PFSK-1 (cell line): ENCODE measurements around the gene POU6F2.

Source experiments
- FOXP2 ChIP-seq: optimal IDR thresholded peaks from 2 replicates; pipeline ENCODE3; 2011; ENCODE audit warnings: borderline replicate concordance, control low read depth, inconsistent platforms; ENCODE audit not compliant: insufficient read depth; ENCODE audit errors: extremely low read length, extremely low read depth
- POLR2AphosphoS5 ChIP-seq: IDR thresholded peaks from 2 replicates; pipeline ENCODE4 v1.6.1; 2012; ENCODE audit warnings: low read depth, mild to moderate bottlenecking, control low read depth, low read length, moderate library complexity
- SIN3A ChIP-seq: IDR thresholded peaks from 2 replicates; pipeline ENCODE4 v1.6.1; 2012; ENCODE audit warnings: mild to moderate bottlenecking, low read length, moderate library complexity, borderline replicate concordance; ENCODE audit not compliant: insufficient read depth
- TAF1 ChIP-seq: IDR thresholded peaks from 2 replicates; pipeline ENCODE4 v1.6.1; 2012; ENCODE audit warnings: low read length, control low read depth, borderline replicate concordance; ENCODE audit not compliant: insufficient read depth
- TF ChIP-seq, protein P1 (sequence below), 2 experiments: IDR thresholded peaks; 2 replicates each; pipeline versions ENCODE4 v1.6.1 to v1.8.0; 2011 to 2012; ENCODE audit warnings: low read depth in 2 of 2, low read length in 2 of 2, control low read depth in 1 of 2, inconsistent platforms in 1 of 2, mild to moderate bottlenecking in 1 of 2, moderate library complexity in 1 of 2; ENCODE audit not compliant: insufficient read depth in 1 of 2

DNA sequence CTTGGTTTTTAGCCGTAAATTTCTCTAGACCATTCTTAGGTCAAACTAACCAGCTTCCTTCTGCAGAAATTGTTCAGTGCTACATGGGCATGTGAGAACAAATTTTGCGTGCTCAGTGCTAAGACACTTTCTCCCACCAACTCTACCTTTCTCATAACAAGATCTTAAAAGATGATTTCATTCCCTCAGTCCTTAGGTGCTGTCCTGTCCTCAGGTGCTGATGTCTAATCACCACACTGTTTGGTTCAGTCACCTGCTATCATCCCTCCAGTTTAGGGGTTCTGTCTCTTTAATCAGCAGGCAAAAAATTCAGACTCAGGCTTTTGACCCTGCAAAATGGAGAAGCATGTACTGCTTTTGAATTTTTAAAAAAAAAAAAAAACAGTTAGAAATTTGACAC lies 361.0 kb downstream of the POU6F2 start:
- TF ChIP-seq SIN3A (no peak), TAF1 (no peak), POLR2AphosphoS5 (no peak), FOXP2 (no peak)
- TF ChIP-seq, protein P1, sequence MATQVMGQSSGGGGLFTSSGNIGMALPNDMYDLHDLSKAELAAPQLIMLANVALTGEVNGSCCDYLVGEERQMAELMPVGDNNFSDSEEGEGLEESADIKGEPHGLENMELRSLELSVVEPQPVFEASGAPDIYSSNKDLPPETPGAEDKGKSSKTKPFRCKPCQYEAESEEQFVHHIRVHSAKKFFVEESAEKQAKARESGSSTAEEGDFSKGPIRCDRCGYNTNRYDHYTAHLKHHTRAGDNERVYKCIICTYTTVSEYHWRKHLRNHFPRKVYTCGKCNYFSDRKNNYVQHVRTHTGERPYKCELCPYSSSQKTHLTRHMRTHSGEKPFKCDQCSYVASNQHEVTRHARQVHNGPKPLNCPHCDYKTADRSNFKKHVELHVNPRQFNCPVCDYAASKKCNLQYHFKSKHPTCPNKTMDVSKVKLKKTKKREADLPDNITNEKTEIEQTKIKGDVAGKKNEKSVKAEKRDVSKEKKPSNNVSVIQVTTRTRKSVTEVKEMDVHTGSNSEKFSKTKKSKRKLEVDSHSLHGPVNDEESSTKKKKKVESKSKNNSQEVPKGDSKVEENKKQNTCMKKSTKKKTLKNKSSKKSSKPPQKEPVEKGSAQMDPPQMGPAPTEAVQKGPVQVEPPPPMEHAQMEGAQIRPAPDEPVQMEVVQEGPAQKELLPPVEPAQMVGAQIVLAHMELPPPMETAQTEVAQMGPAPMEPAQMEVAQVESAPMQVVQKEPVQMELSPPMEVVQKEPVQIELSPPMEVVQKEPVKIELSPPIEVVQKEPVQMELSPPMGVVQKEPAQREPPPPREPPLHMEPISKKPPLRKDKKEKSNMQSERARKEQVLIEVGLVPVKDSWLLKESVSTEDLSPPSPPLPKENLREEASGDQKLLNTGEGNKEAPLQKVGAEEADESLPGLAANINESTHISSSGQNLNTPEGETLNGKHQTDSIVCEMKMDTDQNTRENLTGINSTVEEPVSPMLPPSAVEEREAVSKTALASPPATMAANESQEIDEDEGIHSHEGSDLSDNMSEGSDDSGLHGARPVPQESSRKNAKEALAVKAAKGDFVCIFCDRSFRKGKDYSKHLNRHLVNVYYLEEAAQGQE (IDR thresholded peaks at IDR 0.05; ENCODE audit: insufficient read depth in 1 of 2, low read depth in 2 of 2, low read length in 2 of 2) = peak; percentile 67 to 86
